Measurements from ENCODE around the gene MYL10.

Gene MYL10

GRCh38 chr7:101602082-101602481 lies 27.0 kb downstream of the MYL10 start:
- no peak for TF ChIP-seq CTCF (IDR thresholded peaks at IDR 0.05; ENCODE audit: extremely low read depth, insufficient read depth, missing control alignments)

GRCh38 chr7:101599787-101600186 lies 29.3 kb downstream of the MYL10 start:
- in situ Hi-C loops (cut with MboI; ENCODE audit: low pct_unique_long_range_greater_than_20kb, low sequenced_read_pairs, unreplicated experiment): no loop called here
- no peak for TF ChIP-seq CTCF (IDR thresholded peaks at IDR 0.05; ENCODE audit: extremely low read depth, insufficient read depth, missing control alignments)
- DNase-seq (ENCODE audit: low spot score): no peak

More at GRCh38 chr7:101602082-101602481, 27.0 kb downstream of the MYL10 start:
- in situ Hi-C loops (cut with MboI; ENCODE audit: low pct_unique_long_range_greater_than_20kb, low sequenced_read_pairs, unreplicated experiment): no loop called here
- no peak for DNase-seq (ENCODE audit: low spot score)

- in situ Hi-C loops (cut with MboI; ENCODE audit: low pct_unique_long_range_greater_than_20kb, low sequenced_read_pairs, unreplicated experiment): no loop called here
- no peak for TF ChIP-seq CTCF (IDR thresholded peaks at IDR 0.05; ENCODE audit: extremely low read depth, insufficient read depth, missing control alignments)
- no peak for DNase-seq (ENCODE audit: low spot score)
Measured at GRCh38 chr7:101598986-101599771, 29.9 kb downstream of the MYL10 start.

GRCh38 chr7:101598422-101598985 lies 30.6 kb downstream of the MYL10 start:
- in situ Hi-C loops (cut with MboI; ENCODE audit: low pct_unique_long_range_greater_than_20kb, low sequenced_read_pairs, unreplicated experiment): no loop called here
- no peak for TF ChIP-seq CTCF (IDR thresholded peaks at IDR 0.05; ENCODE audit: extremely low read depth, insufficient read depth, missing control alignments)
- no peak for DNase-seq (ENCODE audit: low spot score)

GRCh38 chr7:101597941-101598340 lies 31.2 kb downstream of the MYL10 start:
- in situ Hi-C loops (cut with MboI; ENCODE audit: low pct_unique_long_range_greater_than_20kb, low sequenced_read_pairs, unreplicated experiment): no loop called here
- no peak for TF ChIP-seq CTCF (IDR thresholded peaks at IDR 0.05; ENCODE audit: extremely low read depth, insufficient read depth, missing control alignments)
- no peak for DNase-seq (ENCODE audit: low spot score)

DNA sequence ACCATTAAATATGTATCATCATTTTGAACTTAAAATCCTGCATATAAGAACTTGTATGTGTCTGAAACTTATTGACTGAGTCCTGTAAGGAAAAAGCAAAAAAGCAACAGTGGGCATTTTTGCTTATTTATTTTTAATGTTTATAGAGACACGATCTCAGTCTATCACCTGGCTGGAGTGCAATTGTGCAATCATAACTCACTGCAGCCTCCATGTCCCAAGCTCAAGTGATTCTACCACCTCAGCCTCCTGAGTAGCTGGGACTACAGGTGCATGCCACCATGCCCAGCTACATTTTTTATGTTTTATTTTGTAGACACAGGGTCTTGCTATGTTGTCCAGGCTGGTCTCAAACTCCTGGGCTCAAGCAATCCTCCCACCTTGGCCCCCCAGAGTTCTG lies 32.2 kb downstream of the MYL10 start:
- in situ Hi-C loops (cut with MboI; ENCODE audit: low pct_unique_long_range_greater_than_20kb, low sequenced_read_pairs, unreplicated experiment): no loop called here
- TF ChIP-seq CTCF (IDR thresholded peaks at IDR 0.05; ENCODE audit: extremely low read depth, insufficient read depth, missing control alignments): no peak

More for the DNA sequence above, 32.2 kb downstream of the MYL10 start:
- no peak for DNase-seq (ENCODE audit: low spot score)

All from GM13977 (cell line).